HepG2 (cell line): ENCODE data around the gene HEXD. TPM values are rescaled to one million over a fixed set of nuclear protein-coding genes. Genes with fewer than 3 reads are reported as not detected.

ENCODE experiments used
- AKAP8 ChIP-seq: sonication (generic); formaldehyde crosslinking; IDR thresholded peaks from 2 replicates; pipeline ENCODE4 v1.5.1; 2020; ENCODE audit warnings: mild to moderate bottlenecking, missing genetic modification reagents
- ATAD3A ChIP-seq: sonication (generic); formaldehyde crosslinking; IDR thresholded peaks from 2 replicates; pipeline ENCODE4 v1.4.0; 2020; ENCODE audit warnings: missing genetic modification reagents
- GATA4 ChIP-seq: sonication (generic); IDR thresholded peaks from 2 replicates; pipeline ENCODE4 v1.6.1; 2016; ENCODE audit warnings: antibody characterized with exemption, low read depth, borderline replicate concordance
- GRHL1 ChIP-seq: sonication (generic); formaldehyde crosslinking; conservative IDR thresholded peaks from 2 replicates; pipeline ENCODE4 v1.8.0; 2022; ENCODE audit warnings: missing genetic modification reagents
- HBP1 ChIP-seq: IDR thresholded peaks from 2 replicates; pipeline ENCODE4 v1.6.1; 2016; ENCODE audit warnings: low read depth, control low read depth
- HES4 ChIP-seq: sonication (generic); formaldehyde crosslinking; IDR thresholded peaks from 2 replicates; pipeline ENCODE4 v1.9.0; 2021; ENCODE audit warnings: mild to moderate bottlenecking, missing genetic modification reagents, borderline replicate concordance
- MAFF ChIP-seq: IDR thresholded peaks from 2 replicates; pipeline ENCODE4 v1.6.1; 2011; ENCODE audit warnings: low read depth, low read length, improper control_type of control experiment
- SMC3 ChIP-seq: IDR thresholded peaks from 2 replicates; pipeline ENCODE4 v1.6.1; 2011; ENCODE audit warnings: low read length, improper control_type of control experiment
- THAP8 ChIP-seq: sonication (generic); formaldehyde crosslinking; IDR thresholded peaks from 2 replicates; pipeline ENCODE4 v1.5.1; 2020; ENCODE audit warnings: missing genetic modification reagents, mild to moderate bottlenecking, borderline replicate concordance
- YY1 ChIP-seq: IDR thresholded peaks from 2 replicates; pipeline ENCODE4 v1.6.1; 2011; ENCODE audit warnings: low read length, low read depth, moderate library complexity, mild to moderate bottlenecking; ENCODE audit not compliant: insufficient read depth, insufficient replicate concordance
- ZBTB40 ChIP-seq, 2 experiments: fragments of 450-650 bp in 1 of 2; sonication (generic) in 1 of 2; formaldehyde crosslinking in 1 of 2; IDR thresholded peaks; 2 replicates each; pipeline versions ENCODE4 v1.6.1 to v1.8.0; 2016 to 2022; ENCODE audit warnings: antibody characterized with exemption in 1 of 2, mild to moderate bottlenecking in 1 of 2, missing genetic modification reagents in 1 of 2
- ZEB1 ChIP-seq: IDR thresholded peaks from 2 replicates; pipeline ENCODE4 v1.6.1; 2012; ENCODE audit warnings: mild to moderate bottlenecking, low read depth, inconsistent platforms; ENCODE audit not compliant: insufficient replicate concordance
- ZNF205 ChIP-seq: IDR thresholded peaks from 2 replicates; pipeline ENCODE4 v1.6.1; 2018; ENCODE audit warnings: missing biosample characterization, missing genetic modification reagents
- ZNF501 ChIP-seq: sonication (generic); formaldehyde crosslinking; IDR thresholded peaks from 2 replicates; pipeline ENCODE4 v1.5.1; 2020; ENCODE audit warnings: mild to moderate bottlenecking, moderate library complexity, missing genetic modification reagents
- polyA plus RNA-seq, 8 experiments: library from polyadenylated mRNA; depleted of rRNA in 3 of 8; stranded (reverse) in 7 of 8; unstranded in 1 of 8; fragments of >200 nt; fragmentation: Illumina TruSeq in 4 of 8; extraction: Trizol in 4 of 8; gene quantifications; 2 replicates each; pipeline versions ENCODE4 v1.2.1 to v1.2.3, GENCODE V29; 2011 to 2016; ENCODE audit warnings: low read depth in 4 of 8, missing spikeins in 1 of 8, mixed read lengths in 1 of 8; ENCODE audit not compliant: insufficient read depth in 1 of 8
- total RNA-seq, 5 experiments: library from RNA; depleted of rRNA; stranded (reverse); fragments of >200 nt; fragmentation: Illumina TruSeq; extraction: Trizol; gene quantifications; 2 replicates each; pipeline ENCODE4 v1.2.3, GENCODE V29; 2016; ENCODE audit warnings: low read depth in 1 of 5

Gene HEXD
- total and polyA plus RNA-seq, 2 of the 13 experiments (the other 11 are each of a cell fraction or from before 2014, with no cell fraction given): 22.3 to 41.8 TPM

- TF ChIP-seq ZNF501 (CRISPR knock-in tag) (peak; percentile 99), YY1 (peak; percentile 99), HBP1 (CRISPR knock-in tag) (no peak), ZBTB40 (IDR thresholded peaks at IDR 0.05) (no peak), ZBTB40 (CRISPR knock-in tag; IDR thresholded peaks at IDR 0.05) (peak; percentile 77), MAFF (no peak), GATA4 (peak; percentile 77; the same call in 1 of the 2 replicates), ATAD3A (no peak), THAP8 (CRISPR knock-in tag) (no peak), HES4 (peak; percentile 96), AKAP8 (CRISPR knock-in tag) (peak; percentile 50; the same call in 1 of the 2 replicates), ZNF205 (CRISPR knock-in tag) (peak; percentile 84; the same call in 1 of the 2 replicates), GRHL1 (no peak), SMC3 (no peak), ZEB1 (no peak)
Measured at GRCh38 chr17:82458179-82458884, 40.2 kb downstream of the HEXD start, which contains the start of gene NARF (continued).
